ENCODE measurements around the gene TSPYL1.
"Not testable (repeated sequence)": the region's sequence is repeated elsewhere in the genome, so short reads cannot be mapped to it uniquely, and the experiment has no call there.

GRCh38 chr6:116284984-116285383 is 5.3 kb upstream of the TSPYL1 start:
- not testable (repeated sequence) for TF ChIP-seq CTCF, POLR2A (IDR thresholded peaks at IDR 0.05)
